Measurements from ENCODE around the gene STEAP3. TPM values are rescaled to one million over a fixed set of nuclear protein-coding genes. Genes with fewer than 3 reads are reported as not detected.

Gene STEAP3
- polyA plus RNA-seq, 4 donors, result 1.4 to 1.9 (median 1.7) TPM

Other genes starting within 250 kb of the STEAP3 start
- gene C1QL2, start 65.1 kb upstream of the STEAP3 start, polyA plus RNA-seq (ENCODE audit: insufficient read length in 4 of 4), result not detected
- gene C2orf76, start 143.0 kb downstream of the STEAP3 start, polyA plus RNA-seq (ENCODE audit: insufficient read length in 4 of 4), result 10 to 100 TPM; 20.8 to 27.1 (median 26.1) TPM
- gene DBI, start 143.1 kb downstream of the STEAP3 start, polyA plus RNA-seq (ENCODE audit: insufficient read length in 4 of 4), result 100 to 1,000 TPM; 211 to 262 (median 257) TPM
- 10 to 100 TPM; 46.3 to 73.2 (median 59.9) TPM for gene TMEM37, start 208.0 kb downstream of the STEAP3 start, polyA plus RNA-seq (ENCODE audit: insufficient read length in 4 of 4)